NCI-H1048 (cell line): ENCODE data around the gene ATP2B2.
"Not testable (repeated sequence)": the region's sequence is repeated elsewhere in the genome, so short reads cannot be mapped to it uniquely, and the experiment has no call there.

ENCODE experiments used
- DNase-seq: peaks from one replicate; lab custom pipeline; 2025; lab: John Stamatoyannopoulos, UW

The ATP2B2 gene

GRCh38 chr3:10299679-10300078, 205.7 kb downstream of the ATP2B2 start:
- DNase-seq, result no peak

GRCh38 chr3:10299175-10299574, 206.2 kb downstream of the ATP2B2 start:
- DNase-seq, result no peak

GRCh38 chr3:10298064-10298463, 207.3 kb downstream of the ATP2B2 start:
- not testable (repeated sequence) for DNase-seq

- DNase-seq, result no peak
Observed at GRCh38 chr3:10294030-10294586, 211.3 kb downstream of the ATP2B2 start.

GRCh38 chr3:10292505-10293419, 212.6 kb downstream of the ATP2B2 start, which contains the start of gene GHRL:
TSS of gene GHRL (minus strand) at chr3:10292947. CDS start at chr3:10290180, 2,767 bp downstream.
- no peak for DNase-seq

GRCh38 chr3:10291641-10292040, 213.7 kb downstream of the ATP2B2 start:
- DNase-seq, result no peak

- no peak for DNase-seq
Observed at GRCh38 chr3:10290481-10291176, 214.8 kb downstream of the ATP2B2 start.

- DNase-seq, result no peak
Observed at GRCh38 chr3:10289787-10290355, 215.5 kb downstream of the ATP2B2 start.

- DNase-seq, result no peak
Observed at GRCh38 chr3:10289077-10289476, 216.3 kb downstream of the ATP2B2 start.

- no peak for DNase-seq
Observed at GRCh38 chr3:10288575-10288960, 216.8 kb downstream of the ATP2B2 start.

- DNase-seq, result no peak
Observed at GRCh38 chr3:10287936-10288574, 217.3 kb downstream of the ATP2B2 start.

GRCh38 chr3:10286596-10287295, 218.6 kb downstream of the ATP2B2 start:
- DNase-seq, result no peak

GRCh38 chr3:10286133-10286524, 219.3 kb downstream of the ATP2B2 start:
- no peak for DNase-seq

- DNase-seq, result no peak
Observed at GRCh38 chr3:10285272-10286132, 219.9 kb downstream of the ATP2B2 start.

GRCh38 chr3:10284496-10284895, 220.9 kb downstream of the ATP2B2 start:
- DNase-seq, result no peak

GRCh38 chr3:10283638-10284037, 221.7 kb downstream of the ATP2B2 start:
- no peak for DNase-seq

- DNase-seq, result no peak
Observed at GRCh38 chr3:10281951-10282350, 223.4 kb downstream of the ATP2B2 start.

GRCh38 chr3:10280571-10280970, 224.8 kb downstream of the ATP2B2 start:
- DNase-seq, result no peak

- no peak for DNase-seq
Observed at GRCh38 chr3:10280177-10280529, 225.2 kb downstream of the ATP2B2 start.

- DNase-seq, result no peak
Observed at GRCh38 chr3:10279384-10280176, 225.8 kb downstream of the ATP2B2 start.
